ENCODE measurements around the gene TOMM5.

The TOMM5 gene

DNA sequence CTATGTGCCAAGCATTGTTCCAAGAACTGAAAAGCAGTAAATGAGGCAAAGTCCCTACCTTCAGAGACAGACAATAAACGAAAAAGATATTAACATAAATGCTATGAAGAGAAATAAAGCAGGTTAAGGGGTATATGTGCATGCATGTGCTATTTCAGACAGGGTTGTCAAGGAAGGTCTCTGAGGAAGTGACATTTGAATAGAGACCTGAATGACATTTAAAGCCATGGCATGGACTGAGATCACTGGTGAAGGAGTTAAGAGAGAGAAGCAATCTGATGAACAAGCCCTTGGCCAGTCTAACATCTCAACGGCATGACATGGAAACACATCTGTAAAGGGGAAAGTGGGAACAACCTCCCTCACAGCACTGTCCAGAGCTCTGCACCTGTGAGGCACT lies 30.7 kb downstream of the TOMM5 start:
- DNase-seq, result no peak

DNA sequence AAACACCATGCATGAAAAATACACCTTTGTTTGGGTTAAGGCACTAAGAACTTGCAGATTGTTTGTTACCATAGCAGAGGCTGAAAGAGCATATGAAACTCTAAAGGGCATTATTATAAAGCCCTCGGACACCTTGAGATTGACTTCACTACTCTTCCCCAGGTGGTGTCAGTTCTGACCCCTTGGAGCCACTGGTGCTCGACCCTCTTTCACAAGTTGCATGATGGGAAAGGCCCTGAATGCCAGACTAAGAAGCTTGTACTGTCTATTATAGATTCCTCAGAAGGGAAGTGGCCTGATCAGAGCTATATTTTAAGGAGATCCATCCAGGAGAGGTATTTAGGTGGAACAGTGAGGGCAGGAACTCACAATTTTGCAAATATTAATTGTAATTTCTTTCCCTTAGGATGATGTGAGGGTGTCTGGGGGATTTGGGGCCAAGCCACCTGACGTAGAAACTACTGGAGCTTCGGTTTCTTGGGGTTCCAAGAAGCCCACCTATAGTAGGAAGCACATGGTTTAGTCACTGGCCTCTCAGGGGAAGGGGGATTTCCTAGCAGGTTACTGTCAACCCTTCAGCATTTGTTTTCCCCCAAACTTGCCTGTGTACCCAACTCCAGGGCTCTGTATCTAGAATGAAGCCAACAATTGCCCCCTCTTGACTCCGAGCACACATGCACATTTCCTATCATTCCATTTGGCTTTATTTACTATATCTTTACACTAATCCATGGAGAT lies 32.4 kb downstream of the TOMM5 start:
- no peak for DNase-seq

DNA sequence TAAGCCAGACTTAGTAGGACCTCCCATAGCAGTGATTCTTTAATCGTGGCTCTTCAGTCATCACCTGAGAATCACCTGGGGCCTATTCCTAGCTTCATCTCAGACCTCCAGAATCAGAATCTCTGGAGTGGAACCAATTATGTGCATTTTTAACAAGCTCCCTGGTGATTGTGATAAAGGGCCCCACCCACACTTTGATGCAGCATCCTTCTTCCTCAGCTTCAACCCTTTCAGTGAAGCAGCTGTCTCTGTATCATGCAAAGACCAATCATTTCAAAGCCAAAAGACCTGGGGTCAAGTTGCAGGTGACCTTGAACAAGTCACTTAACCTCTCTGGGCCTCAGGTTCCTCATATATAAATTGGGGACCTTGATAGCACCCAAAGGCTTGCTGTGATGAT lies 33.3 kb downstream of the TOMM5 start:
- DNase-seq, result no peak

DNA sequence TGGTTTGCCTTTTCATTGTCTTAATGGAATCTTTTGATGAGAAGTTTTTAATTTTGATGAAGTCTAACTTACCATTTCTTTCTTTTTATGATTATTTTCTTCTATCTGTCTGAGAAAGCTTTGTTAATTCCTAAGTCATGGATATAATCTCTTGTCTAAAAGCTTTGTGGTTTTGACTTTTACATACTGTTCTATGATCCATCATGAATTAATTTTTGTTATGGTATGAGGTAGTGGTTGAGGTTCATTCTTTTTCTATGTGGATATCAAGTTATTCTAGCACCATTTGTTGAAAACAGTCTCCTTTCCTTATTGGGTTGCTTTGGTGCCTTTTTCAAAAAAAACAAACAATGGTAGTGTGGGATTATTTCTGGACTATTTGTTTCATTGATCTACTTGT lies 36.6 kb downstream of the TOMM5 start:
- DNase-seq, result no peak

DNA sequence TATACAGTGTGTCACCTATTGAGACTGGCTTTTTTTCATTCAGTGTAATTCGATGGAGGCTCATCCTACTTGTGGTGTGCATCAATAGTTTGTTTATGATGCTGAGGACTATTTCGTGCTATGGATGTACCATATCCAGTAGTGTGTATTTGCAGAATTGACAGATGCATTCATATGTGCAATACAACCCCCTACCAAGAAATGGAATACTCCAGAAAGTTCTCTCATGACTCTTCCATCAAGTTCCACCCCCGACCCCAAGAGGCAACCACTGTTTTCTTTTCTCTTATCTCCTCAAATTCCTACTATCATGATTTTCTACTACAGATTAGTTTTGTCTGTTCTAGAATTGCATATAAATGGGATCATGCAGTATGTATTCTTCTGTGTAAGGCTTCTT lies 38.1 kb downstream of the TOMM5 start:
- no peak for DNase-seq

DNA sequence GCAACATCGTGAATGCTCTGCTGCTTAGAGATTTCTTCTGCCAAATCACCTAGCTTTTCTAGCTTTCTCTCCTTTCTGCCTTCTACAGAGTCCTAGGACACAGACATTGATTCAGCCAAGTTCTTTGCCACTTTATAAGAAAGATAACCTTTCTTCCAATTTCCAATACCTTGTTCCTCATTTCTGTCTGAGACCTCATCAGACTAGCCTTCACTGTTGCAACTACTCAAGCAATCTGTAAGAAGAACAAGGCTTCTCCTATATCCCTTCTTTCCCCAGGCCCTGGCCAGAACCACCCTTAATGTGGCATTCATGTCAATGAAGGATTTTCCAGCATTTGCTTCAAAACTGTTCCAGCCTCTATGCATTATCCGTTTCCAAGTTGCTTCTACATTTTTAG lies 40.5 kb downstream of the TOMM5 start:
- no peak for DNase-seq

DNA sequence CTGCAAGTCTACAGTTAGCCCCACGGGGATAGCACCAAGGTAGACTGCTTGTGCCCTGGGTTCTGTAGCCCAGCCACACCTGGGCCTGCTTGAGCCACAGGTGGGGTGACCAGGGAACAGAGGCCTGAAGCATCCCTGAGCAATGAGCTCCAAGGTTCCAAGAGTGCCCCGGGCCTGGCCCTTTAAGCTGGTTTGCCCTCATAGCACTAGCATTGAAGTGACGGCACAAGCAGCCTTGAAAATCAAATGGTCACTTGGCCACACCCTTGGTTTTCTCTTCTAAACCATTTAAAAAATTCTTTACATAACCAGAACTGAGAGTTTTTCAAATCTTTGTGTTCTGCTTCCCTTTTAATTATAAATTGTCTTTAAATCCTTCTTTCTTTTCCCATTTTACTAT lies 40.9 kb downstream of the TOMM5 start:
- no peak for DNase-seq

DNA sequence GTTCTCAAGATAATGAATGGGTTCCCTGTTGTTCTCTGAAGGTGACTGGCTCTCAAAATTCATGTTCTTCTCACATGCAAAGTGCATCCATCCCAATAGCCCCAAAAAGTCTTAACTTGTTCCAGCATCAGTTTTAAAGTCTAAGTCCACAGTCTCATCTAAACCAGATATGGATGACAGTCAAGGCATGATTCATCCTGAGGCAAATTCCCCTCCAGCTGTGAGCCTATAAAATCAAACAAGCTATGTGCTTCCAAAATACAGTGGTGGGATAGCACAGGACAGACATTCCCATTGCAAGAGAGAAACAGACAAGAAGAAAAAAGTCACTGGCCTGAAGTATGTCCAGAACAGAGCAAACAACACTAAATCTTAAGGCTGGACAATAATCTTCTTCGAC lies 41.6 kb downstream of the TOMM5 start:
- DNase-seq, result no peak

DNA sequence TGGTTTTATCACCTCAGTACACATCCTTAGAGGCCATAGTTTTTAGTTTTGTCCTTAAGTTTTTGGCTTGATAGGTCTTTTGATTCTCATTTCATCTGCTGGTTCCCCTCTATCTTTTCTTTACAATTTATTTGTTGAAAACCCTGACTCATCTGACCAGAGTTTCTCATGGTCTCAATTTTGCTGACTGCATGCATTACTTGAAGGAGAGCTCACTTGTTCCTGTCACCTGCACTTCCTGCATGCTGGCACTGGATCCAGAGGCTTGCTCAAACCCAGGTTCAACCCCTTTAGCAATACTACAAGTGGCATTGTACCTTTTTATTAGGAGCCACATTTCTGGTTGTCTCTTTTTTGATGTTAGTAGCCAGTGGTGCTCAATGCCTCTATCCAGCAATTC lies 42.9 kb downstream of the TOMM5 start:
- DNase-seq, result no peak

DNA sequence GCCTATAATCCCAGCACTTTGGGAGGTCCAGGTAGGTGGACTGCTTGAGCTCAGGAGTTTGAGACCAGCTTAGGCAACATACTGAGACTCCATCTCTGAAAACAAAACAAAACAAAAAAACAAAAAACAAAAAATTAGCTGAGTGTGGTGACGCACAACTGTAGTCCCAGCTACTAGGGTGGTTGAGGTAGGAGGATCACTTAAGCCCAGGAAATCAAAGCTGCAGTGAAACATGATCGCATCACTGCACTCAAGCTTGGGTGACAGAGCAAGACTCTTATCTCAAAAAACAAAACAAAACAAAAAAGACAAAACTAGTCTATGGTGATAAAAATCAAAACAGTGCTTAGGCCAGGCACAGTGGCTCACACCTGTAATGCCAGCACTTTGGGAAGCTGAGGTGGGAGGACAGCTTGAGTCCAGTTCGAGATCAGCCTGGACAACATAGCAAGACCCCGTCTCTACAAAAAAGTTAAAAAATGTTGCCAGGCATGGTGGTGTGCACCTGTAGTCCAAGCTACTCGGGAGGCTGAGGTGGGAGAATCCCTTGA lies 45.0 kb downstream of the TOMM5 start:
- no peak for DNase-seq

DNA sequence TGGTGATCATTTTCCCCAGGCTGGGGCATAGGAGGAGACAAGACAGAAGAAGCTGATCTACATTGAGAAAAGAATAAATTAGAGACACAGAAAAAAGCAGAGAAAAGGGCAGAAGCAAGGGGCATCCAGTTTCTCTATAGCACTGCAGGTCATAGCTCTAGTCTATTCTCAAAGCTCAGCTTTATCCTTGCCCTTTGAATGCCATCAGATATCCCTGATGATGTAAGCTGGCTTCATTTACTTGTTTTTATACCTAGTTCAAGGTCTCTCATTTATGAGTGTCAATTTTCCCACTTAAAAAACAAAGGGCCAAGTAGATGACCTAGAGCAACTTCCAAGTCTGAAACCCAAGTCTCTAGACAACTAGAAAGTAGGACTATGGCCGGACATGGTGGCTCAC lies 48.9 kb downstream of the TOMM5 start:
- DNase-seq, result no peak

DNA sequence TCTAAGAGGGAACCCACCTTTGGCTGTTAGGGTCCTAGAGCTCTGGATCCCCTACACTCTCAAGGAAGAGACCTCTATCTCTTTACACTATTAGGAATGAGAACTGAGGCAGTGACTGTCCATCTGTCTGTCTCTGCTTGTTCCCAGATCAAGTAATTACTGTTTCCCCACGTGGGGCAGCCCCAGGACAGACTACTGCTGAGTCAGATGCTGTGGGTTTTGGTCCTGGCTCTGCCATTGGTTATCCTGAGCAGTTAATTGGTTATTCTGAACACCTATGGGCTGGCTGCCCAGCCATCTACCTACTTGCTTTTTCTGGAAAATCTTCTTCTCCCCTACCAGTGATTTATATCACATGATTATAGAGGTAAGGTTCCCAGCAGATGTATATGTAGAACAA lies 49.5 kb downstream of the TOMM5 start:
- DNase-seq, result no peak

DNA sequence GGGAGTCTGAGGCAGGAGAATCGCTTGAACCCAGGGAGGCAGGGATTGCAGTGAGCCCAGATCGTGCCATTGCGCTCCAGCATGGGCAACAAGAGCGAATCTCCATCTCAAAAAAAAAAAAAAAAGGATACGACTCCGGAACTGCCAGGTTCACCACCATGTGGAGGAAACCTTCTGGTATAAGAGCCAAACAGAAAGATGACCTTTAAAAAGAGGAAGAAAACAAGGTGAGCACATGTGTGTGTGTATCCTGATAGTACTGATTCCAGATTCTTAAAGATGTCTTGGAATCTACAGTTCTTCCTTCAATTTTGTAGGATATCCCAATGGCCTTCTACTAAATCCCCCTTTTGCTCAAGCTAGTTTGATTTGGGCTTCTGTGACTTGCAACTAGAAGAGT lies 49.9 kb downstream of the TOMM5 start:
- no peak for DNase-seq

DNA sequence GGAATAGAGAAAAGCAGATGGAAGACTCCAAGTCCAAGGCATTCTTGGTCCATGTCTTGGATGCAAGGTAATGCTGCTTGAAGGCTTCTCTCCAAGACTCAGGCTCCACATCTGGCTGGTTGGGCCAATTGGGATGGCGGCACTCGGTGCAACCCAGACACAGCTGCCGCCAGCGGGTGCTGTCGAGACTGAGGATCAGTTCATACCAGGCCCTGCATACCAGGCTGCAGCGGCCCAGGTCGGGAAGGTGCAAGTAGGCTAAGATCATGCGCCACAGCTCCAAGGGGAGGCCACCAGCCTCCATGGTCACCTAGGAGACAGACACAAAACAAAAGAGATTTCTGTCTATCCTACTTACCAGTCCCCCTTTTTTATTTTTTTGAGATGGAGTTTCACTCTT lies 50.9 kb downstream of the TOMM5 start:
- DNase-seq, result no peak

DNA sequence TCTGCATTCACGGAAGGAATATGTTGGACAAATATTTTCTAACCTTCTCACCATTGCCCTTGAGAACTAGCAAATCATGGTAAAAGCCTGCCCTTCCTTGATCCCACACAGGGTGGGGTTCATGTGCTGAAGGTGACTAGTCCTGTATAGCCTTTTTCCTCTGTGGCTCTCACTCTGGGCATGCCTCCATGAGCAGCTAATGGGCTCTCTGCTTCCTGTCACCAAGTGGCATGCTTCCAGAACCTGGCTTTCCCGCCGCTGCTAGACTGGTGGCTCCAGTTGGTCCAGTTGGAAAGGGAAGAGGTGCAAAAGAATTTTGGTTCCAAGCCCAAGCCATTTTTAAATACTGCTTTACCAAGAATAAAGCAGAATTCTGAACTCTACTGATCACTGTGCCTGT lies 51.8 kb downstream of the TOMM5 start:
- DNase-seq, result no peak

DNA sequence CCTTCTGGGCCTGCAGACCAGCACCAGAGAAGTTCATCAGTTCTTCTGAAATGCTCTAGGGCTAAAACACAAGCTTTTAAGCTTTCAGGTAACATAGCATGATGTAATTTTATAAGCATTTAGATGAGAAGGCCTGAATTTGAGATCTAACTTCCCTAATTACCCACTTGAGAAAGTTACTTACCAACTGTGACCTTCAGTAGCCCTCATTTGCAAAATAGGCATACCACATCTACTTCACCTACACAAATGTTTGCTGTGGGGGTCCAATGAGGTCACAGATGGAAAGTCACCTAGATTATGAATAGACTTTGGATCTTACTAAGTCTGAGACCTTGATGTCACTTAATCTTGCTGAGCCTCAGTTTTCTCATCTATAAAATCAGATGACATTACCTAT lies 52.8 kb downstream of the TOMM5 start:
- DNase-seq, result no peak
